ENCODE results near the gene S100A7.
"Not testable (repeated sequence)": the region's sequence is repeated elsewhere in the genome, so short reads cannot be mapped to it uniquely, and the experiment has no call there.

S100A7 gene

GRCh38 chr1:153475282-153475681, 14.8 kb upstream of the S100A7 start:
- DNase-seq, result no peak

GRCh38 chr1:153474347-153474746, 13.9 kb upstream of the S100A7 start:
- DNase-seq, result no peak

- DNase-seq, result peak; percentile 20
Measured at GRCh38 chr1:153470707-153471106, 10.3 kb upstream of the S100A7 start.

GRCh38 chr1:153466908-153467307, 6.5 kb upstream of the S100A7 start:
- DNase-seq, result peak; percentile 65

GRCh38 chr1:153465811-153466636, 5.6 kb upstream of the S100A7 start:
- peak; percentile 43 for DNase-seq

- not testable (repeated sequence) for DNase-seq
Measured at GRCh38 chr1:153462741-153463140, 2.3 kb upstream of the S100A7 start.

- DNase-seq, result no peak
Measured at GRCh38 chr1:153459655-153460054, 796 bp downstream of the S100A7 start.

- DNase-seq, result no peak
Measured at GRCh38 chr1:153456396-153456795, 4.1 kb downstream of the S100A7 start.

- DNase-seq, result peak; percentile 13
Measured at GRCh38 chr1:153448851-153449250, 11.6 kb downstream of the S100A7 start.

GRCh38 chr1:153447498-153448170, 12.8 kb downstream of the S100A7 start:
- peak; percentile 63 for DNase-seq

- DNase-seq, result no peak
Measured at GRCh38 chr1:153444078-153444477, 16.4 kb downstream of the S100A7 start.

- no peak for DNase-seq
Measured at GRCh38 chr1:153443486-153443885, 17.0 kb downstream of the S100A7 start.

GRCh38 chr1:153441238-153441755, 19.2 kb downstream of the S100A7 start:
- DNase-seq, result no peak

- DNase-seq, result no peak
Measured at GRCh38 chr1:153439273-153439672, 21.2 kb downstream of the S100A7 start.

GRCh38 chr1:153438599-153438998, 21.9 kb downstream of the S100A7 start:
- no peak for DNase-seq

GRCh38 chr1:153437236-153437635, 23.2 kb downstream of the S100A7 start:
- no peak for DNase-seq

- no peak for DNase-seq
Measured at GRCh38 chr1:153434746-153435455, 25.6 kb downstream of the S100A7 start.

GRCh38 chr1:153432874-153433681, 27.4 kb downstream of the S100A7 start:
- no peak for DNase-seq

- DNase-seq, result no peak
Measured at GRCh38 chr1:153431928-153432327, 28.5 kb downstream of the S100A7 start.

- DNase-seq, result no peak
Measured at GRCh38 chr1:153431427-153431826, 29.0 kb downstream of the S100A7 start.

GRCh38 chr1:153431002-153431401, 29.4 kb downstream of the S100A7 start:
- DNase-seq, result no peak

GRCh38 chr1:153430561-153430960, 29.9 kb downstream of the S100A7 start:
- DNase-seq, result no peak

GRCh38 chr1:153430166-153430553, 30.3 kb downstream of the S100A7 start:
- DNase-seq, result no peak
